GM18873 (cell line): ENCODE measurements around the gene UGT1A3.

Source experiments
- ATAC-seq: cut with Tn5 transposase; IDR thresholded peaks from one replicate; pipeline ENCODE4 v1.9.1; 2021; ENCODE audit warnings: mild to moderate bottlenecking, moderate library complexity, moderate number of reproducible peaks; ENCODE audit not compliant: unreplicated experiment, low FRiP score

Gene UGT1A3

DNA sequence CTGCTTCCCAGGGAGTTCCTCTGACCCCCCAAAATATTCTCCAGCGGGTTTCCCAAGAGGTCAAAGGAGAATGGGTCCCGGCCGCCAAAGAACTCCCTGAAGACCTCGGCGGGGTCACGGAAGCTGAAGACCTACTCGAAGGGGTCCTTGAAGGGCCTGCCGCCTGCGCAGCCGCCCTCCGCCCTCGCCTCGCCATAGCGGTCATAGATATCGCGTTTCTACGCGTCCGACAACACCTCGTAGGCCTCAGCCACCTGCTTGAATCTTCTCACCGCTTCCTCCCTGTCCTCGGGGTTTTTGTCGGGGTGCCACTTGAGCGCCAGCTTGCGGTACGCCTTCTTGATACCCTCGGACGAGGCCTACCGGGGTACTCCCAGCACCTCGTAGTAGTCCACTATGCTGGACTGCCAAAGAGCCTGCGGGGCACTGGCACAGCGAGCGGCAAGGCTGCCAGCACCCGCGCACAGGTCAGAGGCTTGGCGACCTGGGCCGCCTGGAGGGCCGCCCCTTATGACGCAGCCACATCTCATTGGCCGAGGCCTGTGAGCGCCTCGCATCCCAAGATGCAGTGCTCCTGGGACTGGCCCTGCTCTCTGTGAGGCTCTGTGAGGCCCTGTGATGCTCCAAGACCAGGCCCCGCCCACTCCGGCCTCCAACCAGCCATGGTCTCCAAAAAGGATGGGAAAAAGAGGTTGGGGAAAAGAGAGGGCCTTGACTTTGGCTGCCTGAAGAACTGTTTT lies 26.2 kb downstream of the UGT1A3 start:
- no peak for ATAC-seq

DNA sequence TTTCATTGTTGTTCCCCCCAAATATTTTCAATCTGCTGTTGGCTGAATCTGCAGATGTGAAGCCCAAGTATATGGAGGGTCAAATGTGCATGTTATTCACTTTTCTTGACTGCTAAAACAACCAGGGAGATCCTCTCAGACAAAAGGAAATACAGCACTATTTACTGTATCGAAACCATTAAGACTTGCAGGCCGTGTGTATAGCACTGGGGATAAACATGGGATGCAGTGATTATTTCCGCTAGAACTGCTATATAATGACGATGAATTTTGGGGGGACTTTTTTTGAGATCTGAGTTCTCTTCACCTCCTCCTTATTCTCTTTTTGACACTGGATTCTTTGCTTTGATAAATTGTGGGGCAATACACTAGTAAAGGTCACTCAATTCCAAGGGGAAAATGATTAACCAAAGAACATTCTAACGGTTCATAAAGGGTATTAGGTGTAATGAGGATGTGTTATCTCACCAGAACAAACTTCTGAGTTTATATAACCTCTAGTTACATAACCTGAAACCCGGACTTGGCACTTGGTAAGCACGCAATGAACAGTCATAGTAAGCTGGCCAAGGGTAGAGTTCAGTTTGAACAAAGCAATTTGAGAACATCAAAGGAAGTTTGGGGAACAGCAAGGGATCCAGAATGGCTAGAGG lies 27.7 kb downstream of the UGT1A3 start:
- no peak for ATAC-seq

DNA sequence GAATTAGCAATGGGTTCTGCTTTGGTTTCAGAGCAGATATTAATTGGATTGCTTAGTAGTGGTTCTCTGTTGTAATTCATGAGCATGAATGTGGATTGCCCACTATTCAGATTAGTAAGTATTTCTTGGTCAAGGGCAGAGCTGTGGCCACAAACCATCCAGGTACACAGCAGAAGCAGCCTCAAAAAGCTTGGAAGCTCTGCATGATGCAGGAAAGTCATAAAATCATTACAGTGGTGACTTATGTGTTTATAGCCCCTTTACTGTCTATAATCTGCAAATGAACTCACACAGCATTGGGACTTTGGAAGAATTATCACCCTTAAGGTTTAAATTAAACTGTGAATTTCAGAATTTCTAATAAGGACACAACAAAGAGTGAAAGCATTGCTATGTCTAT lies 29.3 kb downstream of the UGT1A3 start:
- no peak for ATAC-seq

DNA sequence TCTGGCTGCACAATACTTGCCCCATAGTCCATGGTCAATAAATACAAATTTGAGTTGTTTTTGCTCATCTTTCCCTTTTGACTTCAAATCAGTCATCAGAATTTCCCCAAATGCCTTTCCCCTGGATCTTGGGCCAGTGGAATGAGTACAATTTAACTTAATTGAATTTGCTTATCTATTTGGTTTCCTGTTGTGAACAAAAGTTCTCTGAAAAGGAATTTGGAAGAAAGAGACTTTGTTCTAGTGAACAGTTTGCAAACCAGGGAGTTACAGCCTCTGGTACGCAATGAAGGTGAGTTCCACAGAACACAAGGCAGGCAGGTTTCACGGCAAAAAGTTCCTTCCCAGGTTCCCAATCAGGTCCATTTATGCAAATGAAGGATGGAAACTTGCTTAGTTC lies 30.0 kb downstream of the UGT1A3 start:
- no peak for ATAC-seq

DNA sequence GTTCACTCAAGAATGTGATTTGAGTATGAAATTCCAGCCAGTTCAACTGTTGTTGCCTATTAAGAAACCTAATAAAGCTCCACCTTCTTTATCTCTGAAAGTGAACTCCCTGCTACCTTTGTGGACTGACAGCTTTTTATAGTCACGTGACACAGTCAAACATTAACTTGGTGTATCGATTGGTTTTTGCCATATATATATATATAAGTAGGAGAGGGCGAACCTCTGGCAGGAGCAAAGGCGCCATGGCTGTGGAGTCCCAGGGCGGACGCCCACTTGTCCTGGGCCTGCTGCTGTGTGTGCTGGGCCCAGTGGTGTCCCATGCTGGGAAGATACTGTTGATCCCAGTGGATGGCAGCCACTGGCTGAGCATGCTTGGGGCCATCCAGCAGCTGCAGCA lies 31.2 kb downstream of the UGT1A3 start, which contains the start of gene UGT1A1:
Gene UGT1A1 (plus strand): TSS at position 228 of the 400 bp plus-strand sequence. CDS start 18 bp downstream, at position 246.
- no peak for ATAC-seq

DNA sequence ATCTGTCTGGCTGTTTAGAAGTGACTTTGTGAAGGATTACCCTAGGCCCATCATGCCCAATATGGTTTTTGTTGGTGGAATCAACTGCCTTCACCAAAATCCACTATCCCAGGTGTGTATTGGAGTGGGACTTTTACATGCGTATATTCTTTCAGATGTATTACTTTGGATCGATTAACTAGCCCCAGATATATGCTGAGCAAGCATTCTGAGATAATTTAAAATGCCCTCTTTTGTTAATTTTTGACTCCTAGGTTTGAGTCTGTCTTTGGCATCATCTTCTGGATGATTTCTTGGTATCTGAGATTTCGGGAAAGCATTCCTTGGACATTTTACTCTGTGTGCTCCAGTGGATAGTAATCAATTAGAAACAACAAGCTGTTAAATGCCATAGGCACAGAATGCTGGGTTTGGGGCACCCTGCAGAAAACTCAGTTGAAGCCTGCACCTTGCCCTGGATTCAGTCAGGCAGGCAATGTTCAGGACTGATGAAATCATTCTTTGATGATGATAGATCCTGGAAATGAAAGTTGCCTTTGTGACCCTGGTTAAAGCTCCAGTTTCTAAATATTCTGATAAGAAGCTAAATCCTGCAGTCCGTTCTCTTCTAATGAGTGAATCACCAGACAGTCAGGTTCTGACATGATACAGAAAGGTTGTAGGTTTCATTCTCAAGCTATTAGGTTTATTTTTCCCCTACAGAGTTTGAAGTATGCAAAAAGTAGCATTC lies 32.4 kb downstream of the UGT1A3 start:
- no peak for ATAC-seq

DNA sequence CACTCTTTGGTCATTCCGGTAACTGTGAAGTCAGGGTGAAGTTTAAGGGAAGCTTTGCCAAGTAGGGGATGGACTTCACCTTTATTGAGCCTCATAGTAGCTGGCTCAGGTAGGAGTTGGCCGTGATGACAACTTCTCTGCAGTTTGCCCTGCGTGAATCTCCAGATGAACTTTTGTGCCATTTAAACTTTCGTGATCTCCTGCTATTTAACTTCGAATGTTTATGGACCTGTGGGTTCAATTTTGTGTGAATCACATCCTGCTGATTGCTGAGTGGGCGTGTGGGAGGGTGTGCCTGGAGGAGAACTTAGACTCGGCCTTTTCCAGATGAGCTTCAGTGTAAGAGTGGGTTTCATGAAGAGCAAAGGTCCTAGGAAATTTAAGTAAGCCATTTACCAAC lies 35.4 kb downstream of the UGT1A3 start:
- ATAC-seq: no peak

DNA sequence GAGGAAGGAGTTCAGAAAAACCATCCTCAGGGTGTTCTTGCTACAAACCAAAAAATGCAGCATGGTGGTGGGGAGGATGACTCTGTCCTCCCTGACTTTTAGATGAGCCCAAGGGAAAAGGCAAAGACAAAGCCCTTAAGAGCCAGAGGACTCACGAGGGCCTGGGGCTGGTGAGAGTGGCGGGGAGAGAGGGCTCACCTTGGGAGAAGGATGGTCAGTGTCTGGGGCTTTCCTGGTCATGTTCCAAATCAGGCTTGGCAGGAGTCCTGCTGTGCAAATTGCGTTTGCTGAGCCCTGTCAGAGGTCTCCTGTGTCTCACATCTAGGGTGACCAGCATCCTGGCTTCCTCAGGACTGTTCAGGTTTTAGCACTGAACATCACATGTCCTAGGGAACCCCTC lies 35.9 kb downstream of the UGT1A3 start:
- no peak for ATAC-seq

DNA sequence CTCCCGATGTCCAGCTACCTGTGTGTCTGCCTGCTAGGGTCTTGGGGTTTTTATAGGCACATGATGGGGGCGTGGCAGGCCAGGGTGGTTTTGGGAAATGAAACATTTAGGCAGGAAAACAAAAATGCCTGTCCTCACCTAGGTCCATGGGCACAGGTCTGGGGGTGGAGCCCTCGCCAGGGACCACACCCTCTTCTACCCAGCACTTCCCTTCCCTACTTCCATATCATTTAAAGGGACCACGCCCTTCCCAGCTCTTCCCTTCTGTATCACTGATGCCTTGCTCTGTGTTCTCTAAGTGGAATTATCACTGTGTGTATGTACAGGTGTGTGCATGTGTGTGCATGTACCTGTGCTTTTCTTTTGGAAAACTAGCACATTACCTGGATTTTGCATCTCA lies 37.6 kb downstream of the UGT1A3 start:
- ATAC-seq: no peak

DNA sequence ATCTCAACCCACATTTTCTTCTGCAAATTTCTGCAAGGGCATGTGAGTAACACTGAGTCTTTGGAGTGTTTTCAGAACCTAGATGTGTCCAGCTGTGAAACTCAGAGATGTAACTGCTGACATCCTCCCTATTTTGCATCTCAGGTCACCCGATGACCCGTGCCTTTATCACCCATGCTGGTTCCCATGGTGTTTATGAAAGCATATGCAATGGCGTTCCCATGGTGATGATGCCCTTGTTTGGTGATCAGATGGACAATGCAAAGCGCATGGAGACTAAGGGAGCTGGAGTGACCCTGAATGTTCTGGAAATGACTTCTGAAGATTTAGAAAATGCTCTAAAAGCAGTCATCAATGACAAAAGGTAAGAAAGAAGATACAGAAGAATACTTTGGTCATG lies 39.2 kb downstream of the UGT1A3 start:
- no peak for ATAC-seq

DNA sequence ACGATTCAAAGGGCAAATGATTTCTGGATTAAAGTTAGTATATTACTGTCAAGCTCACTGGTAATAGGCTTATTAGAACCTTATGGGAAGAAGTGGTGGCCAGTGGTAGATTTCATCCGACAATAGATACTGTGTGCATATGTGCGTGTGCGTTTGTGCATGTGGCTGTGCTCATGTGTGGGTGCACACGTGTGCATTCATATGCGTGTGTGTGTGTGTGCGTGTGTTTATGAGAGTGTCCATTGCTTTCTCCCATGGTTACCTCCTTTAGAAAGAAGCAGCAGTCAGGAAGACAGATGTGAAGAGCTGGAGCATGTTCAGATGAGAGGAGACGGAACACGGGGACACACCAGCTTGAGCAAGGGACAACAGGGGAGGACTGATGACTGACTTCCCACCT lies 40.4 kb downstream of the UGT1A3 start:
- no peak for ATAC-seq

DNA sequence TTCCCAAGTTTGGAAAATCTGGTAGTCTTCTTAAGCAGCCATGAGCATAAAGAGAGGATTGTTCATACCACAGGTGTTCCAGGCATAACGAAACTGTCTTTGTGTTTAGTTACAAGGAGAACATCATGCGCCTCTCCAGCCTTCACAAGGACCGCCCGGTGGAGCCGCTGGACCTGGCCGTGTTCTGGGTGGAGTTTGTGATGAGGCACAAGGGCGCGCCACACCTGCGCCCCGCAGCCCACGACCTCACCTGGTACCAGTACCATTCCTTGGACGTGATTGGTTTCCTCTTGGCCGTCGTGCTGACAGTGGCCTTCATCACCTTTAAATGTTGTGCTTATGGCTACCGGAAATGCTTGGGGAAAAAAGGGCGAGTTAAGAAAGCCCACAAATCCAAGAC lies 43.3 kb downstream of the UGT1A3 start:
- no peak for ATAC-seq

DNA sequence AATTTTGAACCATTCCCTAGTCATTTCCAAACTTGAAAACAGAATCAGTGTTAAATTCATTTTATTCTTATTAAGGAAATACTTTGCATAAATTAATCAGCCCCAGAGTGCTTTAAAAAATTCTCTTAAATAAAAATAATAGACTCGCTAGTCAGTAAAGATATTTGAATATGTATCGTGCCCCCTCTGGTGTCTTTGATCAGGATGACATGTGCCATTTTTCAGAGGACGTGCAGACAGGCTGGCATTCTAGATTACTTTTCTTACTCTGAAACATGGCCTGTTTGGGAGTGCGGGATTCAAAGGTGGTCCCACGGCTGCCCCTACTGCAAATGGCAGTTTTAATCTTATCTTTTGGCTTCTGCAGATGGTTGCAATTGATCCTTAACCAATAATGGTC lies 43.7 kb downstream of the UGT1A3 start:
- ATAC-seq: no peak

DNA sequence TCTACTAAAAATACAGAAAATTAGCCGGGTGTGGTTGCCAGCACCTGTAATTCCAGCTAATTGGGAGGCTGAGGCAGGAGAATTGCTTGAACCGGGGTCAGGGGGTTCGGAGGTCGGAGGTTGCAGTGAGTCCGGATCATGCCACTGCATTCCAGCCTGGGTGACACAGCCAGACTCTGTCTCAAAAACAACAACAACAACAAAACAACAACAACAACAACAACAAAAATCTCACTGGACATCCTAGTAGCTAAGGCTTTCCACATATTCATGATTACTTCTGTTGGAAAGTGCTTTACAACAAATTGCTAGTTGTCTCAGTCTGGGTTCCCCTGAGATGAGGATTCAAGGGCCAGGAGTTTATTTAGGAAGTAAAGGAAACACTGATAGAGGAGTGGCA lies 45.0 kb downstream of the UGT1A3 start:
- ATAC-seq: no peak

DNA sequence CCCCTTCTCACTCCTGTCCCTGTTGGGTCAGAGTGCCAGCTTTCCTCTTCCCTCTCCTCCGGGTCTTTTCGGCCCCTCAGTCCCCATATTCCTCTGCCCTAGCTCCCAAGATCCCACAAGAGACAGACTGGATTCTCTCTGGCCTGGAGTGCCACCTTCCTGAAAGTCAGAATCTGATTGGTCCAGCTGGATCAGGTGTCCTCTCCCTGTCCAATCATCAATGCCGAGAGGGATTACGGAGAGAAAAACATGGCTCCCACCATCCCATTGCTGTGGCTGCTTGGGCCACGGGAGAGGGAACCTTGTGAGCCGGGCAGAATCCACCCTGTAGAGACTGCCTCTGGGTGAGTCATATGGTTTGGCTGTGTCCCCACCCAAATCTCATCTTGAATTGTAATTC lies 46.6 kb downstream of the UGT1A3 start:
- no peak for ATAC-seq

DNA sequence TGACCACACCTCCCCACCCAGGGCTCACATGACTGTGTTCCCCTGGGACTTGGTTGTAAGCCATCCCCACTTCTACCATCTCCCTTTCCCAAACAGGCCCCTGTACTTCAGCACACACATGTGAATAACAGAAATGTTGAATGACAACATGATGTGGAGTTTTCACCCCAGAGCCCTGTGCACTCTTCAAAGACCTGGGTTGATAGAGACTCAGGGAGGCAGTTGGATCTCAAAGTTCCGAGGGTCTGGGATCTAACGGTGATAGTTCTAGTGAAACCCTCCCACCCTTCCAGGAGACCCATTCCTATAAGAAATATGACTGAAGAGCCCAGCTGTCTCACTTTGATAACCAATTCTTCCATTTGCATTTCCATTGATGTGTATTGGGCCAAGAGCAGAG lies 49.2 kb downstream of the UGT1A3 start, which contains the start of gene MROH2A:
Gene MROH2A (plus strand): TSS at position 301 of the 400 bp plus-strand sequence. CDS start 1,029 bp downstream, outside the sequence.
- ATAC-seq: no peak

DNA sequence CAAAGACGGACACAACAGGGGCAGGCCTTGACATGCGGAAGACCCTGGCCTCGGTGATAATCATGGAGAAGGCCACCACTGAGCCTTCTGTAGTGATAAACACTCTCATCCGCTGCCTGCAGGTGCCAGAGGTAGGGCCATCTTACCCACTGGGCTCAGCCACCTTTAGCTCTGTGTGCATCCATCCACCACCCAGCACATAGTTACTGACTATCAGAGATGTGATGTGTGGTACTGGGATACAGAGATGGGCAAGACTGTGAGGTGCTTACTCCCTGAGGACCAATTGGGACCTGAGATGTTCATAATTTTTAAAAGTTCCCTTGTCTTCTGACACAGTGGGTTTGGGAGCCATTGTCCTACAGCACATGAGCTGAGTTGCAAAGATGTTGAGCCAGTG lies 50.9 kb downstream of the UGT1A3 start:
- no peak for ATAC-seq

DNA sequence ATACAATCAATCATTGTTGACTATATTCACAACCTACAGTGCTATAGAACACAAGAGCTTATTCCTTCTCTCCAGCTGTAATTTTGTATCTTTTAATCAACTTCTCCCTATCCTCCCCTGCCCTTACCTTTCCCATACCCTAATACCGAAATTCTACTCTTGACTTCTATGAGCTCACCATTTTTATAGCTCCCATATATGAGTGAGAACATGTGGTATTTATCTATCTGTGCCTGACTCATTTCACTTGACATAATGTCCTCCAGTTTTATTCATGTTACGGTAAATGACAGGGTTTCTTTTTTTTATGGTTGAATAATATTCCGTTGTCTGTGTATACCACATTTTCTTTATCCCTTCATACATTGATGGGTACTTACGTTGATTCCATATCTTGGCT lies 51.9 kb downstream of the UGT1A3 start:
- no peak for ATAC-seq

DNA sequence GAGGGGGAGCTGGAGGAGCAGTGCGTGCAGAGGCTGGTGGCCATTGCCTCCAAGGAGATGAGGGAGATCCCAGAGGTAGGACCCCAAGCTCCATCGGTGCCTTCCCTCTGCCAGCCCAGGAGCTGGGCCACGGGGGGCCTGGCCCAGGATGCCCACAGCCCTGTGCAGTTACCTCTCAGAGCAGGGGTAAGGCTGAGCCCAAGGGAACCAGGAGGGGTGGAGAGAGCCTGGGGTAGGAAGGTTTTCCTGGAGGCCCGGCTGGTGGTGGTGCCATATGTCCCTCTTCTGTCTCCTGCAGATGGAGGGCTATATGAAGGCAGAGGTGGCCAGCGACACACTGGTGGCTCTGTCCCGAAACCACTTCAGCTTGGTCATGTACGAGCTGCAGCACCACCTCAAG lies 60.7 kb downstream of the UGT1A3 start:
- ATAC-seq: no peak

DNA sequence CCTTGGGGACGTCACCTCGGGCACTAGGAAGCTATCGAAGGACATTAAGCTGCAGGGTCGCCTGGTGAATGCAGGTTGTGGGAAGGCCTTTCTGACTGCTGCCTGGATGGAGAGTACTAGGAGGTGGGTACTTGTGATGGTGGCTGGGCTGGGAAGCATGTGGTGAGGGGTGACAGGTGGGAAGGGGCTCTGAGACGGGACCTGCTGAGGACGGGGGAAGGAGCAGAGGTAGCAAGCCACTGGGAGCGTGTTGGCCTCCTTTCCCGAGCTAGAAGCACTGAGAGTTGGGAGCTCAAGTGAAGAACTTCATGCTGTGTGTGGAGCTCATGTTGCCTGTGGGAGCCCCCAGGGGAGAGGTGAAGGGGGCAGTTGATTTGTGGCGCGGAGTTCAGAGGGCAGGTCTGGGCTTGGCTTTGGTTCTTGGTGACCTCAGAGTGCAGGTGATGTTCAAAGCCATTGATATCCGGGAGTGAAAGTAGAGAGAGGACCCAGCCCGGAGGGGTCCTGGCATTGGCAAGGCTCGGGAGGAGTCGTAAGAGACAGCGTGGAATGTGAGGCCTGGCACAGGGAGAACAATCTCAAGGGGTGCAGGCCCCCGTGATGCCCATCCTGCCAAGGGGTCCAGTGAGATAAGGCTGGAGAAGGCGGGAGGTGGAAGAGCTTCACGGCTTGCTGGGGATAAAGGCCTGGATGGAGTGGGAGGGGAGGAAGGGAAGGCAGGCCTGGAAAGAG lies 62.5 kb downstream of the UGT1A3 start:
- no peak for ATAC-seq

DNA sequence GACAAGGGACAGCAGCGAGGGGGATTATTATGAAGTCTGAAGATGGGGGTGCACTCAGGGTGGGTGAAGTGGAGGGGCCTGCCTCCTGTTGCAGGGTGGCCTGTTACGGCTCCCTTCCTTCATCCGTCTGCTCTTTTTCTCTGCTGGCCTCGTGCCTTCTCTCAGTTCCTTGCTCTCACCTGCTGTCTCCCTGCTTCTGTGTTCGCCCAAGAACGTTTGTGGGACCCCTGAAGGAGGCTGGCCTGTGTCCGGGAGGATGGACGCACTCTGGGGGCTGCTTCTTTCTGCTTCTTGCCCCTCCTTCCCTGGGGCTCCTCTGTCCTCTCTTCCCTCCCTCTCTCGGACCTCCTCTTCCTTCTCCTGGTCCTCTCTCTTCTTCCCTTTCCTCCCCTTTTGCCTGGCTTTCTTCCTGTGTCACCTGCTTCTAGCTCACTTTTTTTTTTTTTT lies 63.1 kb downstream of the UGT1A3 start:
- no peak for ATAC-seq
